ENCODE measurements around the gene DNM3.

DNA sequence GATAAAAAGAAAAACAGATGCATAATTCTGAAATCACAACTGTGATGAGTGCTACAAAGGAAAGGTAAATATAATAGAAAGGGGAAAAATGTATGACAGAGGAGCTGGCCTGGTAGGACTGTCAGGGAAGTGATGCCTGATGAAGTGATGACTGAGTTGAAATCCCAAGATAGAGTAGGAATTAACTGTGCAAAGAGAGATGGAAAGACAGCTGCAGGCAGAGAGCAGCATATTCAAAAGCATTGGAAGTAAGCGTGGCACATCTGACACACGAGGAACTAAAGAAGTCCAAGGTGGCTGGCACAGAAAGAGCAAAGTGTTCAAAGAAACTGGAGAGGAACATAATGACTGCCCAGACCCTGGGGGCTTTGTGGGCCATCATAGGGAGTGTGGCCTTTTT lies 457.6 kb downstream of the DNM3 start:
- TF ChIP-seq, protein P1, sequence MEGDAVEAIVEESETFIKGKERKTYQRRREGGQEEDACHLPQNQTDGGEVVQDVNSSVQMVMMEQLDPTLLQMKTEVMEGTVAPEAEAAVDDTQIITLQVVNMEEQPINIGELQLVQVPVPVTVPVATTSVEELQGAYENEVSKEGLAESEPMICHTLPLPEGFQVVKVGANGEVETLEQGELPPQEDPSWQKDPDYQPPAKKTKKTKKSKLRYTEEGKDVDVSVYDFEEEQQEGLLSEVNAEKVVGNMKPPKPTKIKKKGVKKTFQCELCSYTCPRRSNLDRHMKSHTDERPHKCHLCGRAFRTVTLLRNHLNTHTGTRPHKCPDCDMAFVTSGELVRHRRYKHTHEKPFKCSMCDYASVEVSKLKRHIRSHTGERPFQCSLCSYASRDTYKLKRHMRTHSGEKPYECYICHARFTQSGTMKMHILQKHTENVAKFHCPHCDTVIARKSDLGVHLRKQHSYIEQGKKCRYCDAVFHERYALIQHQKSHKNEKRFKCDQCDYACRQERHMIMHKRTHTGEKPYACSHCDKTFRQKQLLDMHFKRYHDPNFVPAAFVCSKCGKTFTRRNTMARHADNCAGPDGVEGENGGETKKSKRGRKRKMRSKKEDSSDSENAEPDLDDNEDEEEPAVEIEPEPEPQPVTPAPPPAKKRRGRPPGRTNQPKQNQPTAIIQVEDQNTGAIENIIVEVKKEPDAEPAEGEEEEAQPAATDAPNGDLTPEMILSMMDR (IDR thresholded peaks at IDR 0.05) = no peak
- no peak for TF ChIP-seq POLR2A (IDR thresholded peaks at IDR 0.05)

Data from adrenal gland (tissue), 5 donors.